Measurements from ENCODE around the gene CEP170B.

DNA sequence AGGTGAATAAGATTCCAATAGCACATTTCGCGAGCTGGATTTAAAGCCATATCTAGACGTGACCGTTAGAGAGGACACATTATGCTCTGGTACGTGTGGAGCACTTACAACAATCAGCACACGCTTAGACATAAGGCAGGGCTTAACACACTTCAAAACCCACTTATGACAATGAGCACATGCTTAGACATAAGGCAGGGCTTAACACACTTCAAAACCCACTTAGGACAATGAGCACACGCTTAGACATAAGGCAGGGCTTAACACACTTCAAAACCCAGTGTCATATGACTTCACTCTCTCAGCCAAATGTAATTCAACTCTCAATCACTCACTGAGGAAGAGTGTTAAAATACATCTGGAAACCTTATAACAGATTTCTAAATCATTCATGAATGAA lies 48.4 kb downstream of the CEP170B start:
- TF ChIP-seq, protein P1, sequence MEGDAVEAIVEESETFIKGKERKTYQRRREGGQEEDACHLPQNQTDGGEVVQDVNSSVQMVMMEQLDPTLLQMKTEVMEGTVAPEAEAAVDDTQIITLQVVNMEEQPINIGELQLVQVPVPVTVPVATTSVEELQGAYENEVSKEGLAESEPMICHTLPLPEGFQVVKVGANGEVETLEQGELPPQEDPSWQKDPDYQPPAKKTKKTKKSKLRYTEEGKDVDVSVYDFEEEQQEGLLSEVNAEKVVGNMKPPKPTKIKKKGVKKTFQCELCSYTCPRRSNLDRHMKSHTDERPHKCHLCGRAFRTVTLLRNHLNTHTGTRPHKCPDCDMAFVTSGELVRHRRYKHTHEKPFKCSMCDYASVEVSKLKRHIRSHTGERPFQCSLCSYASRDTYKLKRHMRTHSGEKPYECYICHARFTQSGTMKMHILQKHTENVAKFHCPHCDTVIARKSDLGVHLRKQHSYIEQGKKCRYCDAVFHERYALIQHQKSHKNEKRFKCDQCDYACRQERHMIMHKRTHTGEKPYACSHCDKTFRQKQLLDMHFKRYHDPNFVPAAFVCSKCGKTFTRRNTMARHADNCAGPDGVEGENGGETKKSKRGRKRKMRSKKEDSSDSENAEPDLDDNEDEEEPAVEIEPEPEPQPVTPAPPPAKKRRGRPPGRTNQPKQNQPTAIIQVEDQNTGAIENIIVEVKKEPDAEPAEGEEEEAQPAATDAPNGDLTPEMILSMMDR (IDR thresholded peaks at IDR 0.05; ENCODE audit: control extremely low read depth in 1 of 3, insufficient read depth in 1 of 3, low read depth in 1 of 3, low read length in 3 of 3): no peak
- TF ChIP-seq, protein P2, sequence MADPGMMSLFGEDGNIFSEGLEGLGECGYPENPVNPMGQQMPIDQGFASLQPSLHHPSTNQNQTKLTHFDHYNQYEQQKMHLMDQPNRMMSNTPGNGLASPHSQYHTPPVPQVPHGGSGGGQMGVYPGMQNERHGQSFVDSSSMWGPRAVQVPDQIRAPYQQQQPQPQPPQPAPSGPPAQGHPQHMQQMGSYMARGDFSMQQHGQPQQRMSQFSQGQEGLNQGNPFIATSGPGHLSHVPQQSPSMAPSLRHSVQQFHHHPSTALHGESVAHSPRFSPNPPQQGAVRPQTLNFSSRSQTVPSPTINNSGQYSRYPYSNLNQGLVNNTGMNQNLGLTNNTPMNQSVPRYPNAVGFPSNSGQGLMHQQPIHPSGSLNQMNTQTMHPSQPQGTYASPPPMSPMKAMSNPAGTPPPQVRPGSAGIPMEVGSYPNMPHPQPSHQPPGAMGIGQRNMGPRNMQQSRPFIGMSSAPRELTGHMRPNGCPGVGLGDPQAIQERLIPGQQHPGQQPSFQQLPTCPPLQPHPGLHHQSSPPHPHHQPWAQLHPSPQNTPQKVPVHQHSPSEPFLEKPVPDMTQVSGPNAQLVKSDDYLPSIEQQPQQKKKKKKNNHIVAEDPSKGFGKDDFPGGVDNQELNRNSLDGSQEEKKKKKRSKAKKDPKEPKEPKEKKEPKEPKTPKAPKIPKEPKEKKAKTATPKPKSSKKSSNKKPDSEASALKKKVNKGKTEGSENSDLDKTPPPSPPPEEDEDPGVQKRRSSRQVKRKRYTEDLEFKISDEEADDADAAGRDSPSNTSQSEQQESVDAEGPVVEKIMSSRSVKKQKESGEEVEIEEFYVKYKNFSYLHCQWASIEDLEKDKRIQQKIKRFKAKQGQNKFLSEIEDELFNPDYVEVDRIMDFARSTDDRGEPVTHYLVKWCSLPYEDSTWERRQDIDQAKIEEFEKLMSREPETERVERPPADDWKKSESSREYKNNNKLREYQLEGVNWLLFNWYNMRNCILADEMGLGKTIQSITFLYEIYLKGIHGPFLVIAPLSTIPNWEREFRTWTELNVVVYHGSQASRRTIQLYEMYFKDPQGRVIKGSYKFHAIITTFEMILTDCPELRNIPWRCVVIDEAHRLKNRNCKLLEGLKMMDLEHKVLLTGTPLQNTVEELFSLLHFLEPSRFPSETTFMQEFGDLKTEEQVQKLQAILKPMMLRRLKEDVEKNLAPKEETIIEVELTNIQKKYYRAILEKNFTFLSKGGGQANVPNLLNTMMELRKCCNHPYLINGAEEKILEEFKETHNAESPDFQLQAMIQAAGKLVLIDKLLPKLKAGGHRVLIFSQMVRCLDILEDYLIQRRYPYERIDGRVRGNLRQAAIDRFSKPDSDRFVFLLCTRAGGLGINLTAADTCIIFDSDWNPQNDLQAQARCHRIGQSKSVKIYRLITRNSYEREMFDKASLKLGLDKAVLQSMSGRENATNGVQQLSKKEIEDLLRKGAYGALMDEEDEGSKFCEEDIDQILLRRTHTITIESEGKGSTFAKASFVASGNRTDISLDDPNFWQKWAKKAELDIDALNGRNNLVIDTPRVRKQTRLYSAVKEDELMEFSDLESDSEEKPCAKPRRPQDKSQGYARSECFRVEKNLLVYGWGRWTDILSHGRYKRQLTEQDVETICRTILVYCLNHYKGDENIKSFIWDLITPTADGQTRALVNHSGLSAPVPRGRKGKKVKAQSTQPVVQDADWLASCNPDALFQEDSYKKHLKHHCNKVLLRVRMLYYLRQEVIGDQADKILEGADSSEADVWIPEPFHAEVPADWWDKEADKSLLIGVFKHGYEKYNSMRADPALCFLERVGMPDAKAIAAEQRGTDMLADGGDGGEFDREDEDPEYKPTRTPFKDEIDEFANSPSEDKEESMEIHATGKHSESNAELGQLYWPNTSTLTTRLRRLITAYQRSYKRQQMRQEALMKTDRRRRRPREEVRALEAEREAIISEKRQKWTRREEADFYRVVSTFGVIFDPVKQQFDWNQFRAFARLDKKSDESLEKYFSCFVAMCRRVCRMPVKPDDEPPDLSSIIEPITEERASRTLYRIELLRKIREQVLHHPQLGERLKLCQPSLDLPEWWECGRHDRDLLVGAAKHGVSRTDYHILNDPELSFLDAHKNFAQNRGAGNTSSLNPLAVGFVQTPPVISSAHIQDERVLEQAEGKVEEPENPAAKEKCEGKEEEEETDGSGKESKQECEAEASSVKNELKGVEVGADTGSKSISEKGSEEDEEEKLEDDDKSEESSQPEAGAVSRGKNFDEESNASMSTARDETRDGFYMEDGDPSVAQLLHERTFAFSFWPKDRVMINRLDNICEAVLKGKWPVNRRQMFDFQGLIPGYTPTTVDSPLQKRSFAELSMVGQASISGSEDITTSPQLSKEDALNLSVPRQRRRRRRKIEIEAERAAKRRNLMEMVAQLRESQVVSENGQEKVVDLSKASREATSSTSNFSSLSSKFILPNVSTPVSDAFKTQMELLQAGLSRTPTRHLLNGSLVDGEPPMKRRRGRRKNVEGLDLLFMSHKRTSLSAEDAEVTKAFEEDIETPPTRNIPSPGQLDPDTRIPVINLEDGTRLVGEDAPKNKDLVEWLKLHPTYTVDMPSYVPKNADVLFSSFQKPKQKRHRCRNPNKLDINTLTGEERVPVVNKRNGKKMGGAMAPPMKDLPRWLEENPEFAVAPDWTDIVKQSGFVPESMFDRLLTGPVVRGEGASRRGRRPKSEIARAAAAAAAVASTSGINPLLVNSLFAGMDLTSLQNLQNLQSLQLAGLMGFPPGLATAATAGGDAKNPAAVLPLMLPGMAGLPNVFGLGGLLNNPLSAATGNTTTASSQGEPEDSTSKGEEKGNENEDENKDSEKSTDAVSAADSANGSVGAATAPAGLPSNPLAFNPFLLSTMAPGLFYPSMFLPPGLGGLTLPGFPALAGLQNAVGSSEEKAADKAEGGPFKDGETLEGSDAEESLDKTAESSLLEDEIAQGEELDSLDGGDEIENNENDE (IDR thresholded peaks at IDR 0.05; ENCODE audit: insufficient replicate concordance, low read length): no peak
- TF ChIP-seq EZH2 (IDR thresholded peaks at IDR 0.05; ENCODE audit: low read depth, low read length, severe bottlenecking): no peak
- no peak for TF ChIP-seq RAD21 (IDR thresholded peaks at IDR 0.05 in 1 of 2, conservative IDR thresholded peaks at IDR 0.05 in 1 of 2; ENCODE audit: low read depth in 2 of 2, low read length in 2 of 2)
- TF ChIP-seq POLR2A (IDR thresholded peaks at IDR 0.05; ENCODE audit: control extremely low read depth in 1 of 2, low read depth in 2 of 2, low read length in 2 of 2): no peak
- TF ChIP-seq, protein P3, sequence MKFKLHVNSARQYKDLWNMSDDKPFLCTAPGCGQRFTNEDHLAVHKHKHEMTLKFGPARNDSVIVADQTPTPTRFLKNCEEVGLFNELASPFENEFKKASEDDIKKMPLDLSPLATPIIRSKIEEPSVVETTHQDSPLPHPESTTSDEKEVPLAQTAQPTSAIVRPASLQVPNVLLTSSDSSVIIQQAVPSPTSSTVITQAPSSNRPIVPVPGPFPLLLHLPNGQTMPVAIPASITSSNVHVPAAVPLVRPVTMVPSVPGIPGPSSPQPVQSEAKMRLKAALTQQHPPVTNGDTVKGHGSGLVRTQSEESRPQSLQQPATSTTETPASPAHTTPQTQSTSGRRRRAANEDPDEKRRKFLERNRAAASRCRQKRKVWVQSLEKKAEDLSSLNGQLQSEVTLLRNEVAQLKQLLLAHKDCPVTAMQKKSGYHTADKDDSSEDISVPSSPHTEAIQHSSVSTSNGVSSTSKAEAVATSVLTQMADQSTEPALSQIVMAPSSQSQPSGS (IDR thresholded peaks at IDR 0.05; ENCODE audit: low read length): no peak
- no peak for TF ChIP-seq POLR2AphosphoS5 (IDR thresholded peaks at IDR 0.05; ENCODE audit: low read depth, low read length)
- no peak for TF ChIP-seq ZNF274 (IDR thresholded peaks at IDR 0.05; ENCODE audit: borderline replicate concordance, extremely low read depth, low read length)

Measured in H1 (cell line).